Activated T-helper 2 cell treated with anti-CD3 and anti-CD28 coated beads, Interferon-gamma antibody, Interleukin-2, Interleukin-4, amounts not matched to agents 10 μg/mL and 5 μg/mL and 100 μg/mL, durations not matched to agents 14 hours and 24 hours and 36 hours (primary cell): ENCODE measurements around the gene FAM120A. TPM values are rescaled to one million over a fixed set of nuclear protein-coding genes. Genes with fewer than 3 reads are reported as not detected.
"Not testable (repeated sequence)": the region's sequence is repeated elsewhere in the genome, so short reads cannot be mapped to it uniquely, and the experiment has no call there.

Experiments used
- DNase-seq: peaks from one replicate; pipeline ENCODE4 v3.0.0; 2021; ENCODE audit warnings: low spot score
- H3K27ac Mint-ChIP-seq: one replicate; pipeline ENCODE4 v1.8.0; 2021; ENCODE audit warnings: mixed read lengths
- H3K27me3 Mint-ChIP-seq: one replicate; pipeline ENCODE4 v1.8.0; 2021; ENCODE audit warnings: low read depth, mixed read lengths
- H3K36me3 Mint-ChIP-seq: one replicate; pipeline ENCODE4 v1.8.0; 2021; ENCODE audit warnings: low read depth, mixed read lengths
- H3K4me1 Mint-ChIP-seq: one replicate; pipeline ENCODE4 v1.8.0; 2021; ENCODE audit warnings: low read depth, mixed read lengths
- H3K4me3 Mint-ChIP-seq: one replicate; pipeline ENCODE4 v1.8.0; 2021; ENCODE audit warnings: low read depth, mild to moderate bottlenecking, moderate library complexity, mixed read lengths
- H3K9me3 Mint-ChIP-seq: one replicate; pipeline ENCODE4 v1.8.0; 2021; ENCODE audit warnings: mixed read lengths
- intact Hi-C: fragments of 100-400 bp; cut with micrococcal nuclease; formaldehyde crosslinking; loops from one replicate; pipeline ENCODE4 v1.15.1; 2023
- total RNA-seq: library from RNA; stranded (reverse); gene quantifications from 2 replicates; pipeline ENCODE4 v1.2.3, GENCODE V29; 2022

The FAM120A gene
- total RNA-seq, 1 donor from 2014 or later = 166 TPM

DNA sequence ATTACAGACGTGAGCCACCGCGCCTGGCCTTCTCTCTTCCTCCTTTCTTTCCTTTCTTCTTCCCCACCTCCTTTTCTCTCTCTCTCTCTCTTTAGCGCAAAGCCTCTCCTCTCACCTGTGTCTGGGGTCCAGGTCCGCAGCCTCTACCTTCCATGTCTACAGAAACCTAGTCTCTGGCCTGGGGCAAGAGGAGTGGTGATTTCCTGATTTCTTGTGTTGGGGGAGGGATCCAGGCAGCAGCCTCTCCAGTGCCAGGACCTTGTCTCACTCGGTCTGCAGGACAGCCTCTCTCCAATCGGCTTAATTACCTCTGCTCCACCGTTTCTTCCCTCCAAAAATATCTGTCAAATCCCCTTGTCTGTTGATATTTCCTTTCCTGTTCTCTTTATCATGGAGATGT lies 16.1 kb upstream of the FAM120A start:
- H3K4me1 Mint-ChIP-seq = peaks cover 6% of the 10 kb centered on the region
- no peak for DNase-seq
- H3K4me3 Mint-ChIP-seq = no peak overlapping the region
- intact Hi-C loops = no loop called here
- peaks cover 4% of the 10 kb centered on the region for H3K36me3 Mint-ChIP-seq
- H3K9me3 Mint-ChIP-seq = no peaks in the 10 kb centered on the region
- H3K27ac Mint-ChIP-seq = no peak overlapping the region
- no peaks in the 10 kb centered on the region for H3K27me3 Mint-ChIP-seq

- Mint-ChIP-seq H3K36me3 (peaks cover 4% of the 10 kb centered on the region), H3K4me3 (no peak overlapping the region), H3K27ac (no peak overlapping the region), H3K27me3 (no peaks in the 10 kb centered on the region), H3K4me1 (peaks cover 6% of the 10 kb centered on the region), H3K9me3 (no peaks in the 10 kb centered on the region)
- intact Hi-C loops = no loop called here
- DNase-seq = no peak
These were observed 15.3 kb upstream of the FAM120A start for GRCh38 chr9:93436218-93436617.

DNA sequence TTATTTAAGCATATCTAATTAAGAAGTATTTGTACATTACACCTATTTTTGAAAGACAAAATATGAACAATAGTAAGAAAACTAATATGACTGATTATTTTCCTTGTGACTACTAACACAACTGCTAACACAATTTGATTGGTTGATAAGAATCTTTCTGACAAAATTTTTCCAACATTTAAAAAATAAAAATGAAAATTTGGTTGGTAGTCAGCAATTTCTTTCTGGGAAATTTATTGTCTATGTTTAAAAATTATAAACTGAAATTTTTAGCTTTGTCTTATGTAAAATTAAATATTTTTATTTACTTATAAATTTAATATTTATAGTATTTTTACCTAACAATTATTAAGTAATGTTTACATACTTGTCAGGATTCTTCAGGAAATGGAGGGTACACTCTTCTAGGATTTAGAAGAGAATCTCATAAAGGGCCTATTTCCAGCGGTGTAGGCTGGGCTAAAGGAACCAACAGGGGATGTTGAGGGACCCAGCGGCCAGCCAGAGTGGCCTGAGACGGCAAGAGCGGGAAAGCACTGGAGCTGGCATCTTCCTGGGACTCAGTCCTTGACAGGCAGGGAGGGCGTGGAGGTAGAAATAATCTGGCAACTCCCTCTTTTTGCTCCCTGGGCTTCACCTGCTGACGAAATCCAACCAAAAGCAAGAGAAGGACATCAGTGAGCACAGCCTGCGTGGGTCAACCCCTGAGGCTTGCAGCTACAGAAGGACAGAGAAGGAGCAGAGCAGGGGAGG lies 14.7 kb upstream of the FAM120A start:
- H3K36me3 Mint-ChIP-seq = peaks cover 4% of the 10 kb centered on the region
- H3K27me3 Mint-ChIP-seq = no peaks in the 10 kb centered on the region
- no peaks in the 10 kb centered on the region for H3K9me3 Mint-ChIP-seq
- peaks cover 1% of the 10 kb centered on the region for H3K4me1 Mint-ChIP-seq
- H3K27ac Mint-ChIP-seq = no peak overlapping the region
- no peak for DNase-seq
- H3K4me3 Mint-ChIP-seq = no peak overlapping the region
- intact Hi-C loops = no loop called here

GRCh38 chr9:93437996-93438395 lies 13.5 kb upstream of the FAM120A start:
- intact Hi-C loops = no loop called here
- Mint-ChIP-seq H3K9me3 (no peaks in the 10 kb centered on the region), H3K4me3 (no peak overlapping the region), H3K27ac (no peak overlapping the region), H3K4me1 (no peaks in the 10 kb centered on the region), H3K27me3 (no peaks in the 10 kb centered on the region), H3K36me3 (peaks cover 4% of the 10 kb centered on the region)
- DNase-seq = no peak

DNA sequence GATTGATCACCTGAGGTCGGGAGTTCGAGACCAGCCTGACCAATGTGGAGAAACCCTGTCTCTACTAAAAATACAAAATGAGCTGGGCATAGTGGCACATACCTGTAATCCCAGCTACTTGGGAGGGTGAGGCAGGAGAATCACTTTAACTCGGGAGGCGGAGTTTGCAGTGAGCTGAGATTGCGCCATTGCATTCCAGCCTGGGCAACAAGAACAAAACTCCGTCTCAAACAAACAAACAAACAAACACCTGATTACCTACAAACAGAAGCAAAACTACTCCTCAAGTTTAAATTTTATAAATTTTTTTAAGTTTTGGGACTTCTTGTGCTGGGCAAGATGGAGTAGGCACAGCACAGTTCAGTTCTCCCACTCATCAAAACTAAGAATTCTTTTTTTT lies 12.2 kb upstream of the FAM120A start:
- H3K36me3 Mint-ChIP-seq, H3K4me1 Mint-ChIP-seq, H3K4me3 Mint-ChIP-seq, intact Hi-C loops, H3K9me3 Mint-ChIP-seq, H3K27me3 Mint-ChIP-seq, DNase-seq, H3K27ac Mint-ChIP-seq: not testable (repeated sequence)

GRCh38 chr9:93440896-93441580 lies 10.4 kb upstream of the FAM120A start:
- intact Hi-C loops = no loop called here
- no peak for DNase-seq
- Mint-ChIP-seq H3K27me3 (no peaks in the 10 kb centered on the region), H3K27ac (no peak overlapping the region), H3K4me1 (no peaks in the 10 kb centered on the region), H3K9me3 (no peaks in the 10 kb centered on the region), H3K4me3 (no peak overlapping the region), H3K36me3 (peaks cover 16% of the 10 kb centered on the region)

DNA sequence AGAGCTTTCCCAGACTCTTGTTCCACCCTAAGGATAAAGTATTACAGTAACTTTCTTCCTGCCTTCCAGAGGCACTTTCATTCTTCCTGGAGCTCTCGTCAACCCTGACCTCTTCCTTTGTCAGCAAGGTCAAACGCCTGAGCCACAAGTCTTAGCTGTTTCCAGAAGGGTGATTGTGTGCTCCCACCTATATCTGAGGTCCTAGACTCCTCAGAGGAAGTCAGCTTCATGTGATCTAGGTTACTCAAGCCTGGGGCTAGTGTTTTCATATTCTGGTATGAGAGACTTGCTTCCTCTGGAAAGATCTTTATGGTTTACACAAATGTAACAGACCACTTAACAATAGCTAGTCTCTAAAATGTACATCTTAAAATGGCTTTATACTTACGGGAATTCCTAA lies 5.4 kb upstream of the FAM120A start:
- no peaks in the 10 kb centered on the region for H3K9me3 Mint-ChIP-seq
- peaks cover 60% of the 10 kb centered on the region for H3K36me3 Mint-ChIP-seq
- no peak overlapping the region for H3K4me3 Mint-ChIP-seq
- H3K27ac Mint-ChIP-seq = no peak overlapping the region
- DNase-seq = no peak
- no peaks in the 10 kb centered on the region for H3K27me3 Mint-ChIP-seq
- intact Hi-C loops = no loop called here
- H3K4me1 Mint-ChIP-seq = peaks cover 15% of the 10 kb centered on the region

- Mint-ChIP-seq H3K4me1 (peaks cover 15% of the 10 kb centered on the region), H3K27me3 (no peaks in the 10 kb centered on the region), H3K27ac (no peak overlapping the region), H3K9me3 (no peaks in the 10 kb centered on the region), H3K4me3 (no peak overlapping the region), H3K36me3 (peaks cover 67% of the 10 kb centered on the region)
- intact Hi-C loops = no loop called here
- DNase-seq = no peak
These were observed 3.8 kb upstream of the FAM120A start for GRCh38 chr9:93447655-93448054.

DNA sequence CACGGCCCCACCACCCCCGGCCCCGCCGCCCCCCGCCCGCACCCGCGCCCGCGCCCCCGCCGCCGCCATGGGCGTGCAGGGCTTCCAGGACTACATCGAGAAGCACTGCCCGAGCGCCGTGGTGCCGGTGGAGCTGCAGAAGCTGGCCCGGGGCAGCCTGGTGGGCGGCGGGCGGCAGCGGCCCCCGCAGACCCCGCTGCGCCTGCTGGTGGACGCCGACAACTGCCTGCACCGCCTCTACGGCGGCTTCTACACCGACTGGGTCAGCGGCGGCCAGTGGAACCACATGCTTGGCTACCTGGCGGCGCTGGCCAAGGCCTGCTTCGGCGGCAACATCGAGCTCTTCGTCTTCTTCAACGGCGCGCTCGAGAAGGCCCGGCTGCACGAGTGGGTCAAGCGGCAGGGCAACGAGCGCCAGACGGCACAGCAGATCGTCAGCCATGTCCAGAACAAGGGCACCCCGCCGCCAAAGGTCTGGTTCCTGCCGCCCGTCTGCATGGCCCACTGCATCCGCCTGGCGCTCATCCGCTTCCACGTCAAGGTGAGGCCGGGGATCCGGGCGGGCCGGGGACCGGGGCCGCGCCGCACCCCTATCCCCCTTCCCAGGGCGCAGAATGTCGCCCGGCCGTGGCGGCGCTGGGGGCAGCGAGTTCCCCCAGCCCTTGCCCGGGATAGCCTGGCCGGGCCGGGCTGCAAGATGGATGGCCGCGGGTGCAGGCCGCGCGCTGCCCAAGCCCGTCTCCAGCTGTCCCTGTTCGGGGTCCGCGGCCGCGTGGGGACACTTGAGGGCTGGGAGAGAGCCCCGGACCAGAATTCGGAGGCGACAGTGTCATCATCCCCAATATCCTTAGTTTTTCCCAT lies 594 bp downstream of the FAM120A start:
- DNase-seq = peak; percentile 38
- intact Hi-C loops = loop anchor here (2.0 to 5.0 kb wide), 6 partner anchors 53 to 715 kb away; no protein-coding TSS in a partner anchor
- peaks cover 73% of the 10 kb centered on the region for H3K36me3 Mint-ChIP-seq
- no peaks in the 10 kb centered on the region for H3K9me3 Mint-ChIP-seq
- H3K27me3 Mint-ChIP-seq = no peaks in the 10 kb centered on the region
- H3K27ac Mint-ChIP-seq = peak overlapping the region; percentile 93
- peak overlapping the region; percentile 92 for H3K4me3 Mint-ChIP-seq
- H3K4me1 Mint-ChIP-seq = peaks cover 42% of the 10 kb centered on the region

DNA sequence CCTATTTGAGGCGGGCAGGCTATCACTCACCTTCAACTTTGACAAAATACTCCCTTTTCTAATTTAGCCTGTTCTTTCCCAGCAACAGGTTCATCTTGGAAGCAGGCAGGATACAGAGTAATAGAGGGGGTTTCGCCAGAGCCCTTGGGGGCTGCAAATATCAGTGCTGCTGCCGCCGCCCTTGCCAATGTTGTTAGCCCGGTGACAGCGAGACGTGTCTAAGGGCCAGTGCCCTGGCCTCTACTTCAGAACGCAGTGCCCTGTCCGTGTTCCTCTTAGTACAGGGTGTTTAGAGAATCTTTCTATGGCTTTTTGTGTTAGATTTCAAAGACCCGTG lies 1.2 kb downstream of the FAM120A start:
- H3K36me3 Mint-ChIP-seq = peaks cover 72% of the 10 kb centered on the region
- H3K27ac Mint-ChIP-seq = peak overlapping the region; percentile 93
- no peaks in the 10 kb centered on the region for H3K9me3 Mint-ChIP-seq
- H3K4me3 Mint-ChIP-seq = peak overlapping the region; percentile 92
- intact Hi-C loops = loop anchor here (1.0 to 5.0 kb wide), 6 partner anchors 11 to 715 kb away; no protein-coding TSS in a partner anchor
- peaks cover 42% of the 10 kb centered on the region for H3K4me1 Mint-ChIP-seq
- H3K27me3 Mint-ChIP-seq = no peaks in the 10 kb centered on the region
- DNase-seq = peak; percentile 21

GRCh38 chr9:93453047-93453914 lies 1.8 kb downstream of the FAM120A start, which contains the start of gene FAM120AOS:
Gene FAM120AOS, minus strand, starts transcription at chr9:93453581. Its CDS starts 872 bp downstream, at chr9:93452709.
- no peaks in the 10 kb centered on the region for H3K27me3 Mint-ChIP-seq
- peaks cover 72% of the 10 kb centered on the region for H3K36me3 Mint-ChIP-seq
- H3K9me3 Mint-ChIP-seq = no peaks in the 10 kb centered on the region
- H3K4me3 Mint-ChIP-seq = peak within 1 kb of the TSS; percentile 92
- peak within 1 kb of the TSS; percentile 93 for H3K27ac Mint-ChIP-seq
- peak; percentile 79 for DNase-seq
- intact Hi-C loops = loop anchor here (1.0 to 5.0 kb wide), 6 partner anchors 10 to 714 kb away; no protein-coding TSS in a partner anchor
- H3K4me1 Mint-ChIP-seq = peaks cover 44% of the 10 kb centered on the region

- Mint-ChIP-seq H3K36me3 (peaks cover 76% of the 10 kb centered on the region), H3K27me3 (no peaks in the 10 kb centered on the region)
- intact Hi-C loops = no loop called here
These were observed 4.5 kb downstream of the FAM120A start for GRCh38 chr9:93456022-93456421.

More at GRCh38 chr9:93456022-93456421, 4.5 kb downstream of the FAM120A start:
- peak overlapping the region; percentile 37 for H3K4me3 Mint-ChIP-seq
- peaks cover 63% of the 10 kb centered on the region for H3K4me1 Mint-ChIP-seq
- peak overlapping the region; percentile 78 for H3K27ac Mint-ChIP-seq
- no peak for DNase-seq
- no peaks in the 10 kb centered on the region for H3K9me3 Mint-ChIP-seq
